Tibial nerve (tissue), 4 donors: ENCODE measurements around the gene RIPPLY2. TPM values are rescaled to one million over a fixed set of nuclear protein-coding genes. Genes with fewer than 3 reads are reported as not detected.
"Not testable (repeated sequence)": the region's sequence is repeated elsewhere in the genome, so short reads cannot be mapped to it uniquely, and the experiment has no call there.

ENCODE experiments used
- DNase-seq, 2 donors: peaks; one replicate each; pipeline ENCODE4 v3.0.0-alpha.2; 2019; ENCODE audit warnings: low spot score in 2 of 2
- H3K27ac ChIP-seq, 4 donors: fragments of 200-600 bp; sonication (generic) in 3 of 4; one replicate each; pipeline ENCODE4 v1.5.1; 2017 to 2019; ENCODE audit warnings: mild to moderate bottlenecking in 1 of 4
- H3K27me3 ChIP-seq, 2 donors: fragments of 200-600 bp; sonication (generic) in 1 of 2; one replicate each; pipeline versions ENCODE4 v1.5.1 to v1.6.0; 2017 to 2019
- H3K36me3 ChIP-seq, 3 donors: fragments of 200-600 bp; sonication (generic); one replicate each; pipeline ENCODE4 v1.5.1; 2018 to 2019
- H3K4me1 ChIP-seq, 4 donors: fragments of 200-600 bp; sonication (generic) in 3 of 4; one replicate each; pipeline ENCODE4 v1.5.1; 2017 to 2019
- H3K4me3 ChIP-seq, 4 donors: fragments of 200-600 bp; sonication (generic) in 3 of 4; one replicate each; pipeline ENCODE4 v1.5.1; 2017 to 2019; ENCODE audit warnings: mild to moderate bottlenecking in 1 of 4, moderate library complexity in 1 of 4
- H3K9me3 ChIP-seq, 4 donors: fragments of 200-600 bp; sonication (generic) in 3 of 4; one replicate each; pipeline ENCODE4 v1.5.1; 2017 to 2019
- EP300 ChIP-seq, 2 donors: sonication (generic); formaldehyde crosslinking; IDR thresholded peaks; one replicate each; pipeline ENCODE4 v1.6.1; 2017; ENCODE audit warnings: antibody characterized with exemption in 2 of 2, mild to moderate bottlenecking in 1 of 2
- POLR2A ChIP-seq, 2 donors: fragments of 450-650 bp; IDR thresholded peaks; one replicate each; pipeline ENCODE4 v1.6.1; 2017; ENCODE audit warnings: antibody characterized with exemption in 2 of 2, mild to moderate bottlenecking in 2 of 2, moderate library complexity in 2 of 2
- whole genome bisulfite sequencing, 2 donors: methylation state at CpG; one replicate each; pipeline ENCODE4 v1.1.5; 2018; 5-methylcytosine and 5-hydroxymethylcytosine counted together
- total RNA-seq, 4 donors: library from RNA; depleted of rRNA; stranded (reverse); fragments of >200 nt; gene quantifications; one replicate each; pipeline ENCODE4 v1.1.0, GENCODE V29; 2016
- TF ChIP-seq, protein P1 (sequence below), 5 experiments: fragments of 200-600 bp in 3 of 5; fragments of 450-650 bp in 2 of 5; sonication (generic) in 3 of 5; IDR thresholded peaks; one replicate each; pipeline ENCODE4 v1.5.1; 2016 to 2019; ENCODE audit warnings: antibody characterized with exemption in 5 of 5, mild to moderate bottlenecking in 3 of 5, moderate library complexity in 2 of 5

RIPPLY2 gene
- total RNA-seq, 4 donors from 2014 or later: 0.21 to 16.7 TPM; not detected in 2

DNA sequence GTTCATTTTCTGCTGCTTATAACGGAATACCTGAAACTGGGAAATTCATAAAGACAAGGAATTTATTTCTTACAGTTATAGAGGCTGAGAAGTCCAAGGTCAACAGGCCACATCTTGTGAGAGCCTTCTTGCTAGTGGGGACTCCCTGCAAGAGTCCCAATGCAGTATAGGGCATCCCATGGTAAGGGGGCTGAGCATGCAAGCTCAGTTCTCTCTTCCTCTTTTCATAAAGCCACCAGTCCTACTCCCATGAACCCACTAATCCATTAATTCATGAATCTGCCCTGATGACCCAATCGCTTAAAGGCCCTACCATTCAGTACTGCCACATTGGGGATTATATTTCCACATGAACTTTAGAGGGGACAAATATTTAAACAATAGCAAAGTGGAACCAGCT is 32.8 kb downstream of the RIPPLY2 start:
- Histone ChIP-seq H3K4me3 (no peak overlapping the region), H3K4me1 (no peaks in the 10 kb centered on the region), H3K27me3 (no peaks in the 10 kb centered on the region), H3K36me3 (no peaks in the 10 kb centered on the region), H3K9me3 (no peaks in the 10 kb centered on the region), H3K27ac (no peak overlapping the region)
- TF ChIP-seq EP300 (IDR thresholded peaks at IDR 0.05) (no peak), POLR2A (IDR thresholded peaks at IDR 0.05) (no peak)
- TF ChIP-seq, protein P1, sequence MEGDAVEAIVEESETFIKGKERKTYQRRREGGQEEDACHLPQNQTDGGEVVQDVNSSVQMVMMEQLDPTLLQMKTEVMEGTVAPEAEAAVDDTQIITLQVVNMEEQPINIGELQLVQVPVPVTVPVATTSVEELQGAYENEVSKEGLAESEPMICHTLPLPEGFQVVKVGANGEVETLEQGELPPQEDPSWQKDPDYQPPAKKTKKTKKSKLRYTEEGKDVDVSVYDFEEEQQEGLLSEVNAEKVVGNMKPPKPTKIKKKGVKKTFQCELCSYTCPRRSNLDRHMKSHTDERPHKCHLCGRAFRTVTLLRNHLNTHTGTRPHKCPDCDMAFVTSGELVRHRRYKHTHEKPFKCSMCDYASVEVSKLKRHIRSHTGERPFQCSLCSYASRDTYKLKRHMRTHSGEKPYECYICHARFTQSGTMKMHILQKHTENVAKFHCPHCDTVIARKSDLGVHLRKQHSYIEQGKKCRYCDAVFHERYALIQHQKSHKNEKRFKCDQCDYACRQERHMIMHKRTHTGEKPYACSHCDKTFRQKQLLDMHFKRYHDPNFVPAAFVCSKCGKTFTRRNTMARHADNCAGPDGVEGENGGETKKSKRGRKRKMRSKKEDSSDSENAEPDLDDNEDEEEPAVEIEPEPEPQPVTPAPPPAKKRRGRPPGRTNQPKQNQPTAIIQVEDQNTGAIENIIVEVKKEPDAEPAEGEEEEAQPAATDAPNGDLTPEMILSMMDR (IDR thresholded peaks at IDR 0.05): no peak
- 87 to 99% methylated on average over 2 of the region's 2 CpGs for WGBS, 2 donors
- no peak for DNase-seq

DNA sequence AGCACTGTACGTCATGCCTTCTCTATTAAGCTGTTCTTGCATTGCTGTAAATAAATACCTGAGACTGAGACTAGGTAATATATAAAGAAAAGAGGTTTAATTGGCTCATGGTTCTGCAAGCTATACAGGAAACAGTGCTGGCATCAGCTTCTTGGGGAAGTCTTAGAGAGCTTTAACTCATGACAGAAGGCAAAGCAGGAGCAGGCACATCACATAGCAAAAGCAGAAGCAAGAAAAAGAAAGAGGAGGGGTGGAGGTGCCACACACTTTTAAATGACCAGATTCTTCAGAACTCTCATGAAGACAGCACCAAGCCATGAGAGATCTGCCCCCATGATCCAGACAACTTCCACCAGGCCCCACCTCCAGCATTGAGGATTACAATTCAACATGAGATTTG is 36.5 kb downstream of the RIPPLY2 start:
- no peak overlapping the region for H3K4me3 ChIP-seq
- WGBS, 2 donors: 87 to 100% methylated on average over 1 of the region's 1 CpG
- TF ChIP-seq EP300 (IDR thresholded peaks at IDR 0.05) (no peak), POLR2A (IDR thresholded peaks at IDR 0.05) (no peak)
- TF ChIP-seq, protein P1 (IDR thresholded peaks at IDR 0.05): no peak

DNA sequence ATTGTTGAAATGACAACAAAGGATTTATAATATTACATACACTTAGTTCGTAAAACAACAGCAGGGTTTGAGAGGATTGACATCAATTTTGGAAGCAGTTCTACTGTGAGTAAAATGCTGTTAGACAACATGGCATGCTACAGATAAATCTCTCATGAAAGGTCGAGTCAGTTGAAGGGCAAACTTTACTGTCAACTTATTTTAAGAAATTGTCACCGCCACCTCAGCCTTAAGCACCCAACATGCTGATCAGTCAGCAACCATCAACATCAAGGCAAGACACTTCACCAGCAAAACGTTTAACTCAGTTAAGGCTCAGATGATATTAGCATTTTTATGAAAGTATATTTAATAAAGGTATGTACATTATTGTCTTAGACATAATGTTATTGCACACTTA is 37.4 kb downstream of the RIPPLY2 start:
- Histone ChIP-seq H3K4me1 (peaks cover 0 to 6% (median 0%) of the 10 kb centered on the region in 4 donors), H3K9me3 (no peaks in the 10 kb centered on the region), H3K27me3 (no peaks in the 10 kb centered on the region), H3K27ac (no peak overlapping the region), H3K36me3 (no peaks in the 10 kb centered on the region), H3K4me3 (no peak overlapping the region)
- WGBS, 2 donors: 87 to 97% methylated on average over 4 of the region's 4 CpGs
- TF ChIP-seq POLR2A (IDR thresholded peaks at IDR 0.05): no peak
- TF ChIP-seq EP300 (IDR thresholded peaks at IDR 0.05): no peak
- TF ChIP-seq, protein P1 (IDR thresholded peaks at IDR 0.05): no peak
- no peak for DNase-seq

More for the DNA sequence above, 36.5 kb downstream of the RIPPLY2 start:
- no peak for DNase-seq
- H3K27me3 ChIP-seq: no peaks in the 10 kb centered on the region
- no peaks in the 10 kb centered on the region for H3K9me3 ChIP-seq
- no peak overlapping the region for H3K27ac ChIP-seq
- H3K36me3 ChIP-seq: no peaks in the 10 kb centered on the region
- H3K4me1 ChIP-seq: peaks cover 0 to 6% (median 0%) of the 10 kb centered on the region in 4 donors

DNA sequence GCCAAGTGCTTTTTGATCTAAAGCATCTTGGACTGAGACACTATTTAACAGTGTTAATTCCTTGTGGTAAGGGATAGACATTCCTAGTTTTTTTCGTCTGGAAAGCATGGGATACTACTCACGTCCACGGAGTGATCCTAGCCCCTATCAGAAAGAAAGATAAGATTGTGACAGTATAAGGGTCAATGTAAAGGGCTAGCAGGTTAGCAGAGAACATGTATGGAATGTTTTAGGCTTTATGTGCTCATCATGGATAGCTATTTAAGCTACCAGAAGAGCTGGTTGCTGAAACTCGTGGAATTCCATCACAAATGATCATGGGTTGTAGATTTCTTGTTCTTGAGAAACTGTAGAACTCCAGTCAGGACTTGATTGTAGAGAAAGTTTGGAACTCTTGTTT is 38.4 kb downstream of the RIPPLY2 start:
- no peak for DNase-seq
- 82 to 87% methylated on average over 4 of the region's 4 CpGs for WGBS, 2 donors
- no peak for TF ChIP-seq EP300 (IDR thresholded peaks at IDR 0.05)
- TF ChIP-seq, protein P1 (IDR thresholded peaks at IDR 0.05): no peak
- no peak for TF ChIP-seq POLR2A (IDR thresholded peaks at IDR 0.05)
- H3K4me3 ChIP-seq: no peak overlapping the region
- H3K27ac ChIP-seq: no peak overlapping the region
- peaks cover 0 to 6% (median 0%) of the 10 kb centered on the region in 4 donors for H3K4me1 ChIP-seq
- H3K36me3 ChIP-seq: peaks cover 0 to 5% (median 0%) of the 10 kb centered on the region in 3 donors
- H3K27me3 ChIP-seq: no peaks in the 10 kb centered on the region
- no peaks in the 10 kb centered on the region for H3K9me3 ChIP-seq

DNA sequence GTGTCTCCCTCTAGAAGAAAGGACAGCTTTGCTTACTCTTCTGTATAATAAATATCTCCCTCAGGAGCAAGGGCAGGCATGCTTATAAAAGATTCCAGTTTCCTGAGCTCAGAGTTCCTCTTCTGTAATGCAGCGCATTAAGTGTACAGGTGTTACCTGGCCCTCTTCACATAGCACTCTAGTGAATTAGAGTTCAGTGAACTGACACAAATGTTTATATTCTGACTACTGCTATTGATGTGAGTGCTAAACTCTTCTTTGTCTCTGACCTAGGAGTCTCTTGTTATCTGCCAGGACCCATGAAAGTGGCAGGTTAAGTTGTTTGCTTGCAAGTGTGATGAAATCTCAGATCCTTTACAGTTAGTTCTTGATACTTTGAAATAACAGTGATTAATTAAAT is 39.9 kb downstream of the RIPPLY2 start:
- H3K36me3 ChIP-seq: peaks cover 0 to 12% (median 0%) of the 10 kb centered on the region in 3 donors
- TF ChIP-seq EP300 (IDR thresholded peaks at IDR 0.05) (no peak), POLR2A (IDR thresholded peaks at IDR 0.05) (no peak)
- TF ChIP-seq, protein P1 (IDR thresholded peaks at IDR 0.05): no peak
- H3K27me3 ChIP-seq: no peaks in the 10 kb centered on the region
- peaks cover 0 to 7% (median 0%) of the 10 kb centered on the region in 4 donors for H3K9me3 ChIP-seq
- no peak for DNase-seq
- H3K4me3 ChIP-seq: no peak overlapping the region
- 87 to 96% methylated on average over 1 of the region's 1 CpG for WGBS, 2 donors
- no peak overlapping the region for H3K27ac ChIP-seq
- peaks cover 0 to 6% (median 0%) of the 10 kb centered on the region in 4 donors for H3K4me1 ChIP-seq

DNA sequence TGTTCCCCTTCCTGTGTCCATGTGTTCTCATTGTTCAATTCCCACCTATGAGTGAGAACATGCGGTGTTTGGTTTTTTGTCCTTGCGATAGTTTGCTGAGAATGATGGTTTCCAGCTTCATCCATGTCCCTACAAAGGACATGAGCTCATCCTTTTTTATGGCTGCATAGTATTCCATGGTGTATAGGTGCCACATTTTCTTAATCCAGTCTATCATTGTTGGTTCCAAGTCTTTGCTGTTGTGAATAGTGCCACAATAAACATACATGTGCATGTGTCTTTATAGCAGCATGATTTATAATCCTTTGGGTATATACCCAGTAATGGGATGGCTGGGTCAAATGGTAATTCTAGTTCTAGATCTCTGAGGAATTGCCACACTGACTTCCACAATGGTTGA is 43.9 kb downstream of the RIPPLY2 start:
- Histone ChIP-seq H3K9me3 (peaks cover 0 to 20% (median under 1%) of the 10 kb centered on the region in 4 donors), H3K36me3 (peaks cover 0 to 12% (median 0%) of the 10 kb centered on the region in 3 donors)
- WGBS, 2 donors: 86 to 100% methylated on average over 2 of the region's 2 CpGs
- H3K4me3 ChIP-seq, H3K4me1 ChIP-seq, H3K27ac ChIP-seq, H3K27me3 ChIP-seq, DNase-seq: not testable (repeated sequence)
